K562 (cell line): ENCODE data around the gene CAPZA1. TPM values are rescaled to one million over a fixed set of nuclear protein-coding genes. Genes with fewer than 3 reads are reported as not detected.
A peak's percentile ranks its signal among the peaks of the same experiment; 100 is the strongest.

Experiments
- MED1 ChIP-seq: sonication (generic); formaldehyde crosslinking; IDR thresholded peaks from 2 replicates; pipeline ENCODE4 v1.8.1; 2023; ENCODE audit warnings: missing genetic modification reagents, borderline replicate concordance
- PATZ1 ChIP-seq: fragments of 250-450 bp; sonication (Bioruptor Pico); IDR thresholded peaks from 2 replicates; pipeline ENCODE4 v1.5.0; 2020; ENCODE audit warnings: mild to moderate bottlenecking, borderline replicate concordance
- POLR2H ChIP-seq: IDR thresholded peaks from 2 replicates; pipeline ENCODE4 v1.6.1; 2016; ENCODE audit warnings: missing genetic modification characterization, low read depth, mild to moderate bottlenecking, control low read depth, missing compliant biosample characterization, moderate library complexity
- REST ChIP-seq, 2 experiments: fragments of 450-650 bp; formaldehyde crosslinking in 1 of 2; IDR thresholded peaks; 2 replicates each; pipeline versions ENCODE4 v1.4.0 to v1.6.1; 2014 to 2020; ENCODE audit warnings: mild to moderate bottlenecking in 2 of 2, borderline replicate concordance in 1 of 2, low read depth in 1 of 2
- TBP ChIP-seq: optimal IDR thresholded peaks from 2 replicates; pipeline ENCODE3; 2011; ENCODE audit warnings: low read depth, low read length, improper control_type of control experiment
- TFAM ChIP-seq: fragments of 250-450 bp; sonication (Bioruptor Pico); conservative IDR thresholded peaks from 2 replicates; pipeline ENCODE4 v1.5.0; 2021; ENCODE audit warnings: mild to moderate bottlenecking, moderate library complexity
- TRIM28 ChIP-seq: fragments of 450-650 bp; IDR thresholded peaks from 2 replicates; pipeline ENCODE4 v1.6.1; 2017
- polyA plus RNA-seq, 8 experiments: library from polyadenylated mRNA; depleted of rRNA in 4 of 8; stranded (reverse) in 5 of 8; unstranded in 3 of 8; fragments of >200 nt; fragmentation: Nextera tagmentation in 2 of 8; fragmentation: Illumina TruSeq in 1 of 8; extraction: Ambion mirVana in 2 of 8; extraction: Trizol in 1 of 8; gene quantifications; 2 replicates each; pipeline versions ENCODE4 v1.2.1 to v1.2.3, GENCODE V29; 2011 to 2014; ENCODE audit warnings: inconsistent platforms in 1 of 8, missing spikeins in 1 of 8
- total RNA-seq, 7 experiments: library from RNA; depleted of rRNA in 6 of 7; stranded (reverse); fragments of >200 nt in 6 of 7; fragmentation: Illumina TruSeq in 2 of 7; extraction: Trizol in 2 of 7; gene quantifications; 2 replicates each; pipeline versions ENCODE4 v1.2.1 to v1.2.3, GENCODE V29; 2011 to 2021; ENCODE audit warnings: low replicate concordance in 1 of 7
- TF ChIP-seq, protein P1 (sequence below), 3 experiments: fragments of 200-800 bp in 1 of 3; sonication (Bioruptor generic) in 1 of 3; sonication (generic) in 1 of 3; formaldehyde crosslinking in 1 of 3; IDR thresholded peaks; 2 replicates each; pipeline versions ENCODE4 v1.6.1 to v1.8.0; 2016 to 2022; ENCODE audit warnings: mild to moderate bottlenecking in 2 of 3, missing compliant biosample characterization in 2 of 3, missing genetic modification characterization in 2 of 3, missing genetic modification reagents in 1 of 3
- TF ChIP-seq, protein P2 (sequence below), 2 experiments: IDR thresholded peaks; 2 replicates each; pipeline ENCODE4 v1.6.1; 2012; ENCODE audit warnings: improper control_type of control experiment in 2 of 2, low read depth in 2 of 2, low read length in 2 of 2, borderline replicate concordance in 1 of 2

Gene CAPZA1
- total and polyA plus RNA-seq, 9 of the 15 experiments (the other 6 are each of a cell fraction or from before 2014, with no cell fraction given): 237 to 1,020 (median 306) TPM

- no peak for TF ChIP-seq PATZ1 (CRISPR knock-in tag)
- no peak for TF ChIP-seq POLR2H (tag)
- TF ChIP-seq TFAM (CRISPR knock-in tag): no peak
- peak; percentile 92 for TF ChIP-seq REST (IDR thresholded peaks at IDR 0.05; ENCODE audit: borderline replicate concordance)
- TF ChIP-seq REST (CRISPR knock-in tag; IDR thresholded peaks at IDR 0.05; ENCODE audit: low read depth): no peak
- TF ChIP-seq, protein P1, sequence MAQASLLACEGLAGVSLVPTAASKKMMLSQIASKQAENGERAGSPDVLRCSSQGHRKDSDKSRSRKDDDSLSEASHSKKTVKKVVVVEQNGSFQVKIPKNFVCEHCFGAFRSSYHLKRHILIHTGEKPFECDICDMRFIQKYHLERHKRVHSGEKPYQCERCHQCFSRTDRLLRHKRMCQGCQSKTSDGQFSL (CRISPR knock-in tag; IDR thresholded peaks at IDR 0.05): 0 out of 2 replicates have a peak, but pooled peaks have one; percentile 46
- TF ChIP-seq, protein P1 (tag; IDR thresholded peaks at IDR 0.05): 0 out of 4 replicates have a peak, but pooled peaks of 1 of the 2 experiments have one; percentile 16
- TF ChIP-seq MED1 (CRISPR knock-in tag): no peak
- TF ChIP-seq TBP: no peak
- peak; percentile 36; the same call in 1 of the 2 replicates for TF ChIP-seq TRIM28
- TF ChIP-seq, protein P2, sequence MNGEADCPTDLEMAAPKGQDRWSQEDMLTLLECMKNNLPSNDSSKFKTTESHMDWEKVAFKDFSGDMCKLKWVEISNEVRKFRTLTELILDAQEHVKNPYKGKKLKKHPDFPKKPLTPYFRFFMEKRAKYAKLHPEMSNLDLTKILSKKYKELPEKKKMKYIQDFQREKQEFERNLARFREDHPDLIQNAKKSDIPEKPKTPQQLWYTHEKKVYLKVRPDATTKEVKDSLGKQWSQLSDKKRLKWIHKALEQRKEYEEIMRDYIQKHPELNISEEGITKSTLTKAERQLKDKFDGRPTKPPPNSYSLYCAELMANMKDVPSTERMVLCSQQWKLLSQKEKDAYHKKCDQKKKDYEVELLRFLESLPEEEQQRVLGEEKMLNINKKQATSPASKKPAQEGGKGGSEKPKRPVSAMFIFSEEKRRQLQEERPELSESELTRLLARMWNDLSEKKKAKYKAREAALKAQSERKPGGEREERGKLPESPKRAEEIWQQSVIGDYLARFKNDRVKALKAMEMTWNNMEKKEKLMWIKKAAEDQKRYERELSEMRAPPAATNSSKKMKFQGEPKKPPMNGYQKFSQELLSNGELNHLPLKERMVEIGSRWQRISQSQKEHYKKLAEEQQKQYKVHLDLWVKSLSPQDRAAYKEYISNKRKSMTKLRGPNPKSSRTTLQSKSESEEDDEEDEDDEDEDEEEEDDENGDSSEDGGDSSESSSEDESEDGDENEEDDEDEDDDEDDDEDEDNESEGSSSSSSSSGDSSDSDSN (IDR thresholded peaks at IDR 0.05; ENCODE audit: borderline replicate concordance in 1 of 2, low read depth in 2 of 2, low read length in 2 of 2): no peak; a peak in 1 of 4 replicates
These were observed 87.8 kb downstream of the CAPZA1 start (continued) for GRCh38 chr1:112707221-112708001.
